ENCODE results near the gene PPA1.
"Not testable (repeated sequence)": the region's sequence is repeated elsewhere in the genome, so short reads cannot be mapped to it uniquely, and the experiment has no call there.

The PPA1 gene

DNA sequence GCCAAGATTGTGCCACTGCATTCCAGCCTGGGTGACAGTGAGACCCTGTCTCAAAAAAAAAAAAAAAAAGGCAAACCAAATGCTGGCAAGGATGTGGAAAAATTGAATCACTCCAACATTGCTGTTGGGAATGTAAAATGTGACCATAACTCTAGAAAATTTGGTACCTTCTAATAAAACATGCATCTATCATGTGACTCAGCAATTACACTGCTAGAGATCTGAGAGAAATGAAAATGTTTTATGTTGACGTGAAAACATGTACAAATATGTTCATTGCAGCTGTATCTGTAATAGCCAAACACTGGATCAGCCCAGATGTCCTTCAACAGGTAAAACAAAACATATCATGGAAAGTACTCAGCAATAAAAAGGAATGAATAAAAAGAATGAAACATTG, 32.1 kb downstream of the PPA1 start:
- DNase-seq, result no peak

DNA sequence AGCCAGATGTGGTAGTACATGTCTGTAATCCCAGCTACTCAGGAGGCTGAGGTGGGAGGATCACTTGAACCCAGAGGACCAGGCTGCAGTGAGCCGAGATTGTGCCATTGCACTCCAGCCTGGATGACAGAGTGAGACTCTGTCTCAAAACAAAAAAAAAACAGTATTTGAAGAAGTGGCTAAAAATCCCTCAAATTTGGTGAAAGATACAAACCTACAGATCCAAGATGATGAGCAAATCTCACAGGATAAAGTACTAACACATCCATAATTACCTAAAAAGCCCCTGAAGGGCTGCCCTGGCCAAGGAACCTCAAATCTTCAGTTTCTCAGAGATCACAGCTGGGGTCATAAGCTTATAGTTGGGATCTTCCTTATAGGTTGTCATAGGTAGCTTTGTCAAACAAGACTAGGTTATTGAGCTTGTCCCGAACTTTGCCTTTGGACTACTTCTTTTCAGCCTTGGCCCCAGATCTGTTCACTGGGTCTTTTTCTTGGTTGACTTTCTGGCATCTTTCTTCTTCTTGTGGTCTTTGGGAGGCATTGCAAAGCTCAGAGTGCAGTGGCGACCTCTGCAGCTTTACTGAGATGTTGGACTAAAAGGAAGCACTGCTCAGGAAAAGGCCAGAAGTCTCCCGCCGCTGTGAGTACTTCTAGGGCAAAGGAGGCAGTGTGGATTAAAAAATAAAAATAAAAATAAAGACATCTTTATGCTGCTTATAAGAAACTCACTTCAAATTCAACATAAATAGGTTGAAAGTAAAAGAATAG, 34.3 kb downstream of the PPA1 start:
- DNase-seq, result no peak

DNA sequence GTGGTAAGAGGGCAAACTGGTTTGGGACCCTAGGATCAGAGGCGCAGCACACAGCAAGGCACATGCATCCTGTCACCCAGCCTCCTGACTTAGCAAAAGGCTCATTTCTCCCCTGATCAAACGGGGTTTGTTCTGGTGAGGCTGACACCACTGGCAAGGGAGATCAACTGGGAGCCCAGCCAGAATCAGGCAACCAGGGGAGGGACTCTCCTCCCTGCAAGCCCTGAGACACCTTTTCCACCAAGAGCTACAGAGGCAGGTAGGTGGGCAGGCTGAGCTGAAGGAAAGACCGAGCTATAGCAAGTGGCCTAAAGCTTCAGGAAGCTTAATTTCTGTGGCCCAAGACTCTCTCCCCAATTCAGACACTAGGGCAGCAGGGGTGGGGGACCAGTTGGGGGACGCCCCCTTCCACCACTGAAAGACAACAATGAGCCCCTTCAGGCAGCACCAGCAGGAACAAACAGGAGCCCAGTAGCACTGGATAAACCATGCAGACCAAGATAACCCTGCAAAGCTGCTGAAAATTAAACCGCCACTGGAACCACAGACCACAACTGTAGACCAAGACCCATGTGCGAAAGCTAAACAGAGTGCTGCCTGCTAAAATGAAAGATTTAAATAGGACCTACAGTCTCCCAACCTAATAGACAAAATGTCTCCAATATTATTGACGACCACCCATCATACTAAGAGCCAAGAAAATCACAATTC, 35.8 kb downstream of the PPA1 start:
- no peak for DNase-seq

DNA sequence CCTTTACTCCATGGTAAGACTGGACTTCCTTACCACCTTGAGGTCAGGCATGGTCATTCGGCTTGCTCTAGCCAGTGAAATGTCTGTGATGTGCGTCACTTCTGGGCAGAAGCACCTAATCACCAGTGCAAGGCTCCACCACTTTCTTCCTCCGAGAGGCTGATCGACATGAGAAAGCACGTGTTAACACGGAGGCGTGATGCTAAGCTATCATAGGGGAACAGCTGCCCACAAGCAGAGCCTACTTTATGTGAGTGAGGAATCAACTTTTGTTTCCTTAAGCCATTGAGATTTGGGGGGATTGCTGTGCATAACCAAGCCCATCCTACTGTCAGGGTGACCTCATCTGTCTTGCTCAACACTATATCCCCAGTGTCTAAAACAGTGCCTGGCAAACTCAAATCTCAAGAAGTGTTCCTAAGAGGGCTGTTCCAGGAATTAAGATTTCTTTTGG, 39.8 kb downstream of the PPA1 start:
- DNase-seq, result no peak

DNA sequence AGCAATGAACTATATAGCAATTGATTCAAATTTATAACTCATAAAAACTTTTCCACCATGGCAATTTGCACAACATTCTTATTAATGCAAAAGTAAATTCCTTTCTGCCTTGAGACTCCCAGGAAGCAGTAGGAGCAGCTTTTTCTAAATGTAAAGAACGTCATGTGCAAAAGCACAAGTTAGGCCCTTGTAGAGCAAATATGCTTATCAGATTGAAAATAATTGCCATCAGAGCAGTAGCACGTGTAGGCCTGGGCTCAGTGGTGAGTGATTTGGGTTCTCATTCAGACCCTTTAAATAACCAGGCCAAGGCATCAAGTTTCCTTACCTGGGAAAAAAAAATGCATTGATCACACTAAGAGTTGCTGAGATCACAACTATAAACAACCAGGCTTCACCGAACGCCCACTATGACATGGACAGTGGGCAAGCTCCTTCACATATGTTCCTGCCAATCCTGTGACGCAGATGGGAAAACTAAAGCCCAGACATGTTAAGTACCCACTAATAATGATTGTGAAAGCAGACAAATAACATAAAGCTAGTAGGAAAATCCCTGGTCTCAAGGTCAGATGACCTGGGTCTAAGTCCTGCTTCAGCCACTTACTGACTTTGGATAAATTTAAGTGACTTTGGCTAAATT, 40.8 kb downstream of the PPA1 start:
- DNase-seq, result no peak

DNA sequence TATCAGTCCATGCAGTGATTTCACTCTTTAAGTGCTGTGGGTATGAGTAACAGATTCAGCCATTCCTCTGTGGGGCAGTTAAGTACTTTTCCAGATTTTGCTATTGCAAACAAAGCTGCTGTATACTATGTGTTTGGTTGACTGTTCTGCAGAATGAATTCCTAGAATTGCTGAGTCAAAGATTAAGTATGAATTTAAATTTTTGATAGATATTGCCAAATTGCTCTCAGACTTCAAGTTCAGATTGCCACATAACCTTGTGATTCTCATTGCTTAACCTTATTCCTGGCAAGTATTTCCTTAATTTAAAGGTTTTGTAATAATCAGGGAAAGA, 41.3 kb downstream of the PPA1 start:
- DNase-seq, result no peak

DNA sequence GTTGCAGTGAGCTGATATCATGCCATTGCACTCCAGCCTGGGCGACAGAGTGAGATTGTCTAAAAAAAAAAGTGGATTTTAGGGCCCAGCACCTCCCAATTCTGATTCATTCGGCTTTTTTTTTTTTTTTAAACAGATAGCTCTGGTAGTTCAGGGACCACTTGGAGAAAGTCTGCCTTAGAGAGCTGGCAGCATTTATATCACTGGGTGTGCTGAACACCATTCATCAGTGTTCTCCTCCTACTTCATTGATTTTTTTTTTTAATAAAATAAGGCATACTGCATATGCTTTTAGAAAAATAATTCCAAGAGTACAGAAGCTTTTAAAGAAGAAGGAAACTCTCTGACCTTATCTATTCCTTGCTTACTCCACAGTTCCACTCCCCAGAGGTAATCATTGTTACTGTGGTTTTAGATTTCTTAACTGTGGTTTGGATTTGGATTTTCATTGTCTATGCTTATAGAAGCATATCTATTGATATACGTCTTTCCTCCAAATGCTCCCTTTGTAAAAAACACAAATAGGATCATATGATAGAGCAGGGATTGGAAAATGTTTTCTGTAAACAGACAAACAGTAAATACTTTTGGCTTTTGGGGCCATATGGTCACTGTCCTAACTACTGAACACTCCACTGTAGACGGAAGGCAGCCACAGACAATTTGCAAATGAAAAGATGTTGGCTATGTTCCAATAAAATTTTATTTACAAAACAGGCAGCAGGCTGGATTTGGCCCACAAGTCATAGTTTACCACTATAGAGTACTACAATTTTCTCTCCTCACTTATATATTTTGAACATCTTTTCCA, 41.9 kb downstream of the PPA1 start:
- DNase-seq, result no peak

DNA sequence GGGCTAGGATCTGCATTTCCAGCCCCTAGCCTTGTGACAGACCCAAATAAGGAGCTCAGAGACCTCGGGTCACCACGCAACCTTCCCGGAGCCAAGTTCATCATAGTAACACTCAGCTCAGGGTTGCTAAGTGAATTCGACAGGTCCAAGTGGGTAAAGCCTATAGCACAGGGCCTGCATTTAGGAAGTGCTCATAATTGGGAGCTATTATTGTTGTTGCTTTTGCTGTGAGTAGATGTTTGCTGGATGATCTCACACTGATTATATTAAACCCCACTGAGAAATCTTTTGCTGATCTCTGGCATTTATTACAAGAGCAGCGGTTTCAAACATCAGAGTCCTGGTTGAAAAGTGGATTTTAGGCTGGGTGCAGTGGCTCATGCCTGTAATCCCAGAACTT, 42.6 kb downstream of the PPA1 start:
- no peak for DNase-seq

DNA sequence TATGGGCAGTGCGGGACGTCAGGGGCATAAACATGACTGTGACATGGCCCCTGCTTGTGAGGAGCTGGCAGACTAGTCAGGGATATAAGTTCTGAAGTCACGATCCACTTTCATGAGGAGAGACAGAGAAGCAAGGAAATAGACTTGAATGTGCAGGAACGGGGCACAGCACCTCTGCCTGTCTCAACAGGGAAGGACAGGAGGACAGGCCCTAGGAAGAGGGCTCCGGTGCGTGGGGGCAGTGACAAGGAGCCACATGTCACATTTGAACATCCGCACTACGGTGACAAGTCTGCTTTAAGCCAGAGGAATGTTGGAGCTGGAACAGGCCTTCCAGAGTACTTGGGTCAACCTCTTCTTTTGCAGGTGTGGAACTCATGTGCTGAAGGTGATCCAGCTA, 43.1 kb downstream of the PPA1 start:
- DNase-seq, result no peak

DNA sequence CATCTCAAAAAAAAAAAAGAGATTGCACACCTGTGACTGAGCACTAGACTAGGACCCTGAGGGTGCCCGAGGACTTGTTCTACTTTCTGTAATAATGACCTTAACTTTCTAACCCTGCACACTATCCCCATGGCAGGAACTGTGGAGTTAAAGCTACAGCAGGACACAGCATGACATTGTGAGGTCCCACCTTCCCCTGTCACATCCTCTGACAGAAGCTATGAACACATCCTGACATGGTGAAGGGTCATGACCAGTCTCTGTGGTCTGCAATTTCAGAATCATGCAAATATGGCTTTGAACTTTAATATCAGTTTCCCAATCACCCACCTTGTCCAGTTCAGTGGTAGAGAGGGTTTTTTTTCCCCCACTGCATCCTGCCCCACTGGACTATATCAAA, 44.5 kb downstream of the PPA1 start:
- DNase-seq, result no peak

DNA sequence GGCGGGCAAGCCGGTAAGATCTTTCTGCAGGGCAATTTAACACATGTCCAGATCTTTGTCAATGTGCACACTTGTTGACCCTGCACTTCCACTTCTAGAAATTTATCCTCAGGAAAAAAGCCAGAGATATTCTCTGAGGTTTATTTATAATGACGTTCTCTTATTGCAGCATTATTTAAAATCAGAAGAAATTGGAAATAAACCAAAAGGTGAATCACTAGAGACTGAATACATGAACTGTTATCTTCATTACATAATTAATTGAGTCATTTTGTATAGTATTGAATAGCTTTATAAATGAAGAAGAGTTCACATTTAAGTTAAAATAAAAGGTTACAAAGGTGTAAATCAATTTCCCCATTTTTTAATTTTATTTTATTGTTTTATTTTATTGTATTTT, 46.7 kb downstream of the PPA1 start:
- DNase-seq, result no peak

DNA sequence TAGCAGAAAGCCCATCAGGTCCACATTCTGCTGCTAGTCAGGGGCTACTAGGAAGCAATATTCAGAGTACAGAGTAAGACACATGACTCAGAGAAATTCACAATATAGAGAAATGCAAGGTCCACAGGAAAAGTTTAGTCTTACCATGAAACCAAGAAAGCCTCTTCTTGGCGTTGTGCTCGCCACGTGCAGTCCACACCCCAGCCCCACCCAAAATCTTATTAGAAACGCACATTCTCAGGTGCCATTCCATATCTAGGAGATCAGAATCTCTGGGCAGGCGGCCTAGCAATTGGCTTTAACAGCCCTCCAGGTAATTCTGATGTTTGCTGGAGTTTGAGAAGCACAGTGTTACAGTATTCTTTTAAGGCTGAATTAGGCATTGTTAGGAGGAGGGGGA, 47.1 kb downstream of the PPA1 start:
- DNase-seq, result no peak

DNA sequence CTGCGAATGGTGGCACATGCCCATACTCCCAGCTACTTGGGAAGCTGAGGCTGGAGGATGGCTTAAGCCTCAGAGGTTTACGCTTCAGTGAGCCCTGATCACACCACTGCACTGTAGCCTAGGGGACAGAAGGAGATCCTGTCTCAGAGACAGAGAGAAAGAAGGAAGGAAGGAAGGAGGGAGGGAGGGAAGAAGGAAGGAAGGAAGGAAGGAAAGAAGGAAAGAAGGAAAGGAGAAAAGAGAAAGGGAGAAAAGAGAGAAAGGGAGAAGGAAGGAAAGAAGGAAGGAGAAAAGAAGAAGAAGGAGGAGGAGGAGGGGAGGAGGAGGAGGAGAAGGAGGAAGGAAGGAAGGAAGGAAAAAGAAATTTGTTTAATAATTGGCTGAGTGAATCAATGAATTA, 49.9 kb downstream of the PPA1 start:
- no peak for DNase-seq

DNA sequence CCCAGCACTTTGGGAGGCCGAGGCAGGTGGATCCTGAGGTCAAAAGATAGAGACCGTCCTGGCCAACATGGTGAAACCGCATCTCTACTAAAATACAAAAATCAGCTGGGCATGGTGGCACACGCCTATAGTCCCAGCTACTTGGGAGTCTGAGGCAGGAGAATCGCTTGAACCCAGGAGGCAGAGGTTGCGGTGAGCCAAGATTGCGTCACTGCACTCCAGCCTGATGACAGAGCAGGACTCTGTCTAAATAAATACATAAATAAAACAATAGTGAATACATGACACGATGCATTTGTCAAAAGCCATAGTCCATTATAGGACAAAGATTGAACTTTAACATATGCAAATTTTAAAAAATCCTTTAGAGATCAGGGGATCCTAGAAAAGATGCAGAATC, 54.0 kb downstream of the PPA1 start:
- not testable (repeated sequence) for DNase-seq

DNA sequence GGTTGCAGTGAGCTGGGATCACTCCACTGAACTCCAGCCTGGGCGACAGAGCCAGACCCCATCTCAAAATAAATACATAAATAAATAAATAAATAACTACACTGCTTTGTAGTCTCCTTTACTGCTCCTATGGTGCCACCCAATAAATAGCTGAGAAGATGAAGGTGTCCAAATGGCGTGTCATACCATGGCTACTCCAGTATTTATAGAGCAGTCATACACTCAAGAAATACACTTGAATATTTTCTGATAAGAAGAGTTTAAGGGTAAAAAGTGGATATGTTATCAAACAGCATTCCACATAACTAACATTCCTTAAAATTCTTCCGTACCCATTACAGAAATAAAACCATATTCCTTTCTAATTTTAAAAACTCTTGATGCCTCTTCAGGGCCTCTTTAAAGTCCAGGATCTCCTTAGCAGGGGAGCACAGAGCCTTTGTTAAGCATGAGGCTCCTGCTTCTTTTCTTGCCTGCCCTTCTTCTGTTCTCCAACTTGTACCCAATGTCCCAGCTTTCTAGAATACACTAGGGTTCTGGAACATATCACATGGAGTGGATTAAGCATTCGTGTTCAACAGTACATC, 55.0 kb downstream of the PPA1 start:
- no peak for DNase-seq

DNA sequence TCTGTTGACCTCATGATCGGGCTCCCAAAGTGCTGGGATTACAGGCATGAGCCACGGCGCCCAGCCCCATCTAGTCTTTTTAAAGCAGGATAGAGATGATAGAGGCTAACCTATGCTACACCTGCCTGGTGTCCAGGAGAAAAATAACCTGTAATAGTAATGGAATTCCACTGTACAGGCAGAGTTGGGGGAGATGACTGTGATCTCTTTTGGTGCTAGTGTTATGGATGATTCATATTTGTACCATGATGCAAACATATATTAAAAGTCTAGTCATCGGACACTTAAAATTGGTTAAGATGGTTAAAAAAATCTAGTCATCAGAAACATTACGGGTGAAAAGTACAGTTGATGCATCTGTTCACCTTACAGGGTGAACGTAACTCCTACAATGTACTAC, 56.8 kb downstream of the PPA1 start:
- DNase-seq, result no peak

DNA sequence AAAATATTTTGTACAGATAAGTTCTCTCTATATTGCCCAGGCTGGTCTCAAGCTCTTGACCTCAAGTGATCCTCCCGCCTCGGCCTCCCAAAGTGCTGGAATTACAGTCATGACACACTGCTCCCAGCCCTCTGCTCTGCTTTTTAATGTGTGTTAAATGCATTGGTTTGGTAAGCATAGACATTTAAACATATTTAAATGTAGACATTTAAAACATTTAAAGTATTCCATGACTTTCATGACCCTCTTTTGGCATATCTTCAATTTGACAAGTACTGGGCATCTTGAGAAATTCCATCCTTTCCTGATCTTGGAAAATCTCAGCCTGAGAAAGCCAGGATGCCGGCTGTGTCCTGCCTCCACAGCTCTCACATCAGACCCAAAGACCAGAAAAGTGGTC, 57.7 kb downstream of the PPA1 start:
- DNase-seq, result no peak

DNA sequence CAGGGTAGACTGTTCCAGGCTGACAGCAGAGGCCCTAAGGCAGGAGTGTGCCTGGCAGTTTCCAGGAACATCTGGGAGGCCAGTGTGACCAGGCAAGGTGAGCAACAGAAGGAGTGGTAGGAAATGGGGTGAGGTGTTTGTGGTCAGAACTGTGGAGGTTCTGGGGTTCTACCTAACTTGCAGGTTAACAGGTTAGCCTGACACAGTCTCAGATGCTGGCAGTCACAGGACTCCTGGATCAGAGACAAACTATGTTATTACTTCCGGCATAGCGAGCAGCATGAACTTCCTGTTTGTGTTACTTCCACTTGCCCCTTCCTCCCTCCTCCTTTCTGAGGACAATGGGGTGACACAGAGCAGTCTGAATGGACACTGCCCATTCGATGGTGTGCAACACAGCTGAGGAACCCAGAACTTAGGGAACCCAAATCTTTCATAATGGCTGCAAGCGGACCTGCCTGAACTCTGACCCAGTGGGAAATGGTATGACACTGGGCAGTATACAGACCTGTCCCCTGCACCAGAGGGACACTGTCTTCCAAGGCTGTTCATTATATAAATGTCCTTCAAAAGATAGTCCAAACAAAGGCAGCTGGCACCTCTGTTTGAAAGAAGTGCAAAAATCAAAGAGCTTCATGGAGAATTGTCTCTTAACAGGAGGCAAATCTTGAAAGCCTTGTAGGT, 59.0 kb downstream of the PPA1 start:
- DNase-seq, result no peak

DNA sequence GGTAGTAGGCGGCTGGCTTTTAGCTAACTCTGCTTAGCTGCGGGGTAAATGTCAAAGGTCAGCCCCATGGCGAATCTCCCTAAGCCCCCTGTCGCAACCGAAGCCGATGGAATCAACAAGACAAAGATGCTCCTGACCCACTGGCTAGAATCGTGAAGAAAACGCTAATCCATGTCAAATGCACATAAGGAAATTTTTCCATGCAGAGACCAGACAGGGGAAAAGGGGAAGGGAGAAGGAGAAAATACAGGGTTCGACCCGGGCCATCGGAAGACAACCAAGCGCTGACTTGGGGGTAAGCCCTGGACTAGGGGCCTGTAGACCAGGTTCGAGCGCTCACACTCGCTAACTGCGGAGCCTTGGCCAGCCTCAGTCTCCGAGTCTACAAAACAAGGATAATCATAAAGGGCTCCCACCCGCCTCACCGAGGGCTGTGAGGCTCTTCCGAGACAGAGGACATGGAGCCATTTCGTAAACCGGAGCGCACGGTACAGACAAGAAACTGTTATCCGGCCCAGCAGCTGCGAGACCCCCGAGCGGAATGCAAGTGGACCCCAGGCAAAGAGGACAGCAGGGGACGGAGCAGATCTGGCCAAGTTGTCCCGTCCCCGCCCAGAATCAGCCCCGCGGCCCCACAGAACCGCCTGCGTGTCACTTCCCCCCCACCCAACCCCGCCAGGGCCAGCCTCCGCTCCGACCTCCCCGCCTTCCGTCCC, 63.4 kb downstream of the PPA1 start:
- DNase-seq, result no peak

DNA sequence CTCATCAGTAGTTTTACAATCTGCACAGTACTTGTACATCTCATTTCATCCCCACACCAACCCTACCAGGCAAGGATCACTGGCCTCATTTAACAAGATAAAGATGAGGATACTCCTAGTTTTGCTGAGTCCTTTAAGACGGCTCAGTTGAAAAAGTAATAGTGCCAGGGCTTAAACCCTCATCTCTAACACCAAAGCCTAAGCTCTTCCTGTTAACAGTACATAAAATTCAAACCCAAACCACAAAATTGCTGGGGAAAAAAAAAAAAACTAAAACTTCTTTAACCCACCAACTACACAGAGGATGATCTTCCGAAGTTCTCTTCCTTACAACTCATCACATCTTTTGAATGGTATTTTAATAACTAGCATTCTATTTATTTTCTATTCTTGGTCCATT, 64.2 kb downstream of the PPA1 start:
- no peak for DNase-seq

DNA sequence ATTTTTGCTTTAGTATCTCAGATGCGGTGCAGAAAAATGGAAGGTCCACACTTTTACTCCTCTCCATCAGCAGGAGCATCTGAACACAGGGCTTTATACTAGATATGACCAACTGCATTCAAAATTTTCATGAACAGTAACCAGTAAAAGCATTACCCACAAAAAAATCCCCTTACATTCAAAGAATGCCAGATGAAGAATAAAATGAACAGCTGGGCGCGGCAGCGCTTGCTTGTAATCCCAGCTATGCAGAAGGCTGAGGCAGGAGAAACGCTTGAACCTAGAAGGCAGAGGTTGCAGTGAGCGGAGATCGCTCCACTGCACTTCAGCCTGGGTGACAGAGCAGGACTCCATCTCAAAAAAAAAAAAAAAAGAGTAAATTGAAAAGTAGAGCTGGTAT, 66.0 kb downstream of the PPA1 start:
- DNase-seq, result no peak

DNA sequence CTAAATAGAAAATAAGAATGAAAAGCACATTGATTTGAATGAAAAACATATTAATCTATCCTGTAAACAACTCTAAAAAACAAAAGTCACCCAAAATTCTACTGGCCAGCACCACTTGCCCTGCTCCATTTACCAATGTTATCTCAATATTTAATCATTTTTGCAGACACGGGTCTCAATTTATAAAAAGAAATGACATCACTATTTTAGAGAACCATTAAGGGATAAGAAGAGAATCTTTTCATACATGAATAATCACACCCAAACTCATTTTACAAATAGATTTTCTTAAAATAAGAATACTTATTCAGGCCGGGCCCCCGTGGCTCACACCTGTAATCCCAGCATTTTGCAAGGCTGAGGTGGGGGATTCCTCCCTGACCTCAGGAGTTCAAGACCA, 66.8 kb downstream of the PPA1 start:
- no peak for DNase-seq

Data from NCI-H524 treated with DMSO at 0.1 percent for 48 hours (cell line).